K562 (cell line): Measurements from ENCODE around the gene PDE4A. TPM values are rescaled to one million over a fixed set of nuclear protein-coding genes. Genes with fewer than 3 reads are reported as not detected.

Experiments
- ARID2 ChIP-seq: fragments of 450-650 bp; IDR thresholded peaks from 2 replicates; pipeline ENCODE4 v1.6.1; 2017; ENCODE audit warnings: antibody characterized with exemption, mild to moderate bottlenecking
- CTBP1 ChIP-seq: fragments of 450-650 bp; IDR thresholded peaks from 2 replicates; pipeline ENCODE4 v1.6.1; 2016; ENCODE audit warnings: borderline replicate concordance
- E2F8 ChIP-seq: fragments of 450-650 bp; IDR thresholded peaks from 2 replicates; pipeline ENCODE4 v1.7.1; 2018; ENCODE audit warnings: mild to moderate bottlenecking, low read depth; ENCODE audit not compliant: partially characterized antibody
- GATAD2B ChIP-seq: fragments of 450-650 bp; IDR thresholded peaks from 2 replicates; pipeline ENCODE4 v1.6.1; 2017; ENCODE audit warnings: mild to moderate bottlenecking, borderline replicate concordance
- HDAC2 ChIP-seq: fragments of 450-650 bp; IDR thresholded peaks from 2 replicates; pipeline ENCODE4 v1.6.1; 2016; ENCODE audit warnings: mild to moderate bottlenecking
- NCOA6 ChIP-seq: fragments of 450-650 bp; IDR thresholded peaks from 2 replicates; pipeline ENCODE4 v1.6.1; 2017; ENCODE audit warnings: mild to moderate bottlenecking
- RBBP5 ChIP-seq: fragments of 200-600 bp; sonication (generic); IDR thresholded peaks from 2 replicates; pipeline ENCODE4 v1.6.1; 2012; ENCODE audit warnings: borderline replicate concordance, mild to moderate bottlenecking, low read length, control low read depth, inconsistent platforms; ENCODE audit not compliant: insufficient read depth, poor library complexity, severe bottlenecking
- RBM25 ChIP-seq: fragments of 200-400 bp; formaldehyde crosslinking; IDR thresholded peaks from 2 replicates; pipeline ENCODE4 v1.6.1; 2018; ENCODE audit warnings: low read length, low read depth, moderate library complexity; ENCODE audit not compliant: severe bottlenecking
- RREB1 ChIP-seq: fragments of 250-450 bp; sonication (Bioruptor Pico); IDR thresholded peaks from 2 replicates; pipeline ENCODE4 v1.4.0; 2020
- TFAP4 ChIP-seq: sonication (generic); formaldehyde crosslinking; IDR thresholded peaks from 2 replicates; pipeline ENCODE4 v1.8.0; 2022; ENCODE audit warnings: missing genetic modification reagents, mild to moderate bottlenecking, moderate library complexity, borderline replicate concordance
- ZBTB33 ChIP-seq: sonication (generic); formaldehyde crosslinking; IDR thresholded peaks from 2 replicates; pipeline ENCODE4 v1.8.1; 2023; ENCODE audit warnings: mild to moderate bottlenecking, missing genetic modification reagents
- ZFP1 ChIP-seq: fragments of 450-650 bp; formaldehyde crosslinking; IDR thresholded peaks from 2 replicates; pipeline ENCODE4 v1.4.0; 2020; ENCODE audit warnings: mild to moderate bottlenecking, mixed read lengths
- ZKSCAN1 ChIP-seq: fragments of 150-350 bp; IDR thresholded peaks from 2 replicates; pipeline ENCODE4 v1.6.1; 2016; ENCODE audit warnings: low read depth, low read length
- polyA plus RNA-seq, 8 experiments: library from polyadenylated mRNA; depleted of rRNA in 4 of 8; stranded (reverse) in 5 of 8; unstranded in 3 of 8; fragments of >200 nt; fragmentation: Nextera tagmentation in 2 of 8; fragmentation: Illumina TruSeq in 1 of 8; extraction: Ambion mirVana in 2 of 8; extraction: Trizol in 1 of 8; gene quantifications; 2 replicates each; pipeline versions ENCODE4 v1.2.1 to v1.2.3, GENCODE V29; 2011 to 2014; ENCODE audit warnings: inconsistent platforms in 1 of 8, missing spikeins in 1 of 8
- total RNA-seq, 7 experiments: library from RNA; depleted of rRNA in 6 of 7; stranded (reverse); fragments of >200 nt in 6 of 7; fragmentation: Illumina TruSeq in 2 of 7; extraction: Trizol in 2 of 7; gene quantifications; 2 replicates each; pipeline versions ENCODE4 v1.2.1 to v1.2.3, GENCODE V29; 2011 to 2021; ENCODE audit warnings: low replicate concordance in 1 of 7

PDE4A gene
- total and polyA plus RNA-seq, 9 of the 15 experiments (the other 6 are each of a cell fraction or from before 2014, with no cell fraction given): 0.66 to 26.9 (median 4.6) TPM

- TF ChIP-seq HDAC2: peak; percentile 40; the same call in 1 of the 2 replicates
- TF ChIP-seq E2F8: no peak
- 0 out of 2 replicates have a peak, but pooled peaks have one; percentile 23 for TF ChIP-seq GATAD2B
- no peak for TF ChIP-seq ZFP1 (CRISPR knock-in tag)
- peak; percentile 37; the same call in 1 of the 2 replicates for TF ChIP-seq ZBTB33 (CRISPR knock-in tag)
- TF ChIP-seq CTBP1: peak; percentile 97
- no peak for TF ChIP-seq NCOA6
- no peak for TF ChIP-seq RREB1 (CRISPR knock-in tag)
- TF ChIP-seq RBM25: peak; percentile 10
- peak; percentile 57 for TF ChIP-seq RBBP5
- TF ChIP-seq ARID2: peak; percentile 16; the same call in 1 of the 2 replicates
- TF ChIP-seq TFAP4 (CRISPR knock-in tag): peak; percentile 64; the same call in 1 of the 2 replicates
- TF ChIP-seq ZKSCAN1: no peak
Measured at GRCh38 chr19:10420444-10421239, at the start of gene PDE4A (continued).
